ENCODE measurements around the gene FGD5.

The FGD5 gene

GRCh38 chr3:14774431-14774830 lies 44.3 kb upstream of the FGD5 start:
- whole genome bisulfite sequencing = 81% methylated on average over 12 of the region's 12 CpGs
- no peaks in the 10 kb centered on the region for H3K4me1 ChIP-seq (ENCODE audit: control insufficient read depth, insufficient read depth, low read depth, low read length)
- H3K27me3 ChIP-seq (ENCODE audit: control insufficient read depth in 1 of 2, insufficient read depth in 1 of 2, low read length in 2 of 2) = peaks cover 0 to 10% of the 10 kb centered on the region in 2 experiments
- no peak overlapping the region for H2BK12ac ChIP-seq (ENCODE audit: low read length in 2 of 2)
- no peak overlapping the region for H3K4me2 ChIP-seq (ENCODE audit: low read length, poor library complexity, severe bottlenecking)
- no peak overlapping the region for H3K4ac ChIP-seq (ENCODE audit: low read depth in 1 of 2, low read length in 2 of 2)
- no peak overlapping the region for H4K8ac ChIP-seq (ENCODE audit: low read length)
- no peak overlapping the region for H3K23ac ChIP-seq (ENCODE audit: low read length in 2 of 2)
- no peak overlapping the region for H3K4me3 ChIP-seq (ENCODE audit: insufficient read depth in 1 of 2, low read depth in 1 of 2, low read length in 2 of 2)
- no peak overlapping the region for H3K14ac ChIP-seq (ENCODE audit: low read length in 2 of 2)
- H2AK5ac ChIP-seq (ENCODE audit: low read length, severe bottlenecking) = no peak overlapping the region
- no peaks in the 10 kb centered on the region for H3K79me1 ChIP-seq (replicated peaks; ENCODE audit: low read length, poor library complexity, severe bottlenecking)
- H2BK15ac ChIP-seq (ENCODE audit: low read depth, poor library complexity, severe bottlenecking) = no peak overlapping the region
- no peak overlapping the region for H4K91ac ChIP-seq (ENCODE audit: low read length)
- no peak overlapping the region for H3K18ac ChIP-seq (ENCODE audit: low read depth in 1 of 2, low read length in 2 of 2)
- H2BK5ac ChIP-seq (ENCODE audit: low read depth, low read length, poor library complexity, severe bottlenecking) = no peak overlapping the region
- no peak overlapping the region for H3K27ac ChIP-seq (ENCODE audit: low read length, poor library complexity, severe bottlenecking)
- H3K9ac ChIP-seq (ENCODE audit: low read length) = no peak overlapping the region
- DNase-seq = no peak
- no peak overlapping the region for H2BK120ac ChIP-seq (ENCODE audit: low read depth, low read length)
- peaks cover 8% of the 10 kb centered on the region for H3K9me3 ChIP-seq (ENCODE audit: control insufficient read depth, low read length)
- H3K36me3 ChIP-seq (ENCODE audit: control insufficient read depth in 1 of 2, insufficient read depth in 2 of 2, low read depth in 1 of 2, low read length in 2 of 2) = no peaks in the 10 kb centered on the region
- H2AFZ ChIP-seq (ENCODE audit: low read depth, low read length) = no peak overlapping the region

- Histone ChIP-seq H3K9ac (ENCODE audit: low read length) (no peak overlapping the region), H2BK12ac (ENCODE audit: low read length in 2 of 2) (no peak overlapping the region), H3K4ac (ENCODE audit: low read depth in 1 of 2, low read length in 2 of 2) (no peak overlapping the region), H3K23ac (ENCODE audit: low read length in 2 of 2) (no peak overlapping the region), H2BK120ac (ENCODE audit: low read depth, low read length) (no peak overlapping the region), H3K4me2 (ENCODE audit: low read length, poor library complexity, severe bottlenecking) (no peak overlapping the region), H3K4me1 (ENCODE audit: control insufficient read depth, insufficient read depth, low read depth, low read length) (no peaks in the 10 kb centered on the region), H3K9me3 (ENCODE audit: control insufficient read depth, low read length) (peaks cover 13% of the 10 kb centered on the region), H3K36me3 (ENCODE audit: control insufficient read depth in 1 of 2, insufficient read depth in 2 of 2, low read depth in 1 of 2, low read length in 2 of 2) (no peaks in the 10 kb centered on the region), H2BK15ac (ENCODE audit: low read depth, poor library complexity, severe bottlenecking) (no peak overlapping the region), H3K27ac (ENCODE audit: low read length, poor library complexity, severe bottlenecking) (no peak overlapping the region), H2AK5ac (ENCODE audit: low read length, severe bottlenecking) (no peak overlapping the region), H3K14ac (ENCODE audit: low read length in 2 of 2) (no peak overlapping the region), H2BK5ac (ENCODE audit: low read depth, low read length, poor library complexity, severe bottlenecking) (no peak overlapping the region), H3K4me3 (ENCODE audit: insufficient read depth in 1 of 2, low read depth in 1 of 2, low read length in 2 of 2) (no peak overlapping the region), H3K27me3 (ENCODE audit: control insufficient read depth in 1 of 2, insufficient read depth in 1 of 2, low read length in 2 of 2) (peaks cover 0 to 10% of the 10 kb centered on the region in 2 experiments), H2AFZ (ENCODE audit: low read depth, low read length) (no peak overlapping the region), H4K91ac (ENCODE audit: low read length) (no peak overlapping the region), H4K8ac (ENCODE audit: low read length) (no peak overlapping the region), H3K18ac (ENCODE audit: low read depth in 1 of 2, low read length in 2 of 2) (no peak overlapping the region), H3K79me1 (replicated peaks; ENCODE audit: low read length, poor library complexity, severe bottlenecking) (no peaks in the 10 kb centered on the region)
- 95% methylated on average over 6 of the region's 7 CpGs for WGBS
- no peak for DNase-seq
Observed at GRCh38 chr3:14775011-14775410, 43.8 kb upstream of the FGD5 start.

GRCh38 chr3:14775563-14775962 lies 43.2 kb upstream of the FGD5 start:
- H3K36me3 ChIP-seq (ENCODE audit: control insufficient read depth in 1 of 2, insufficient read depth in 2 of 2, low read depth in 1 of 2, low read length in 2 of 2) = no peaks in the 10 kb centered on the region
- H4K91ac ChIP-seq (ENCODE audit: low read length) = no peak overlapping the region
- H3K4me2 ChIP-seq (ENCODE audit: low read length, poor library complexity, severe bottlenecking) = no peak overlapping the region
- H2BK5ac ChIP-seq (ENCODE audit: low read depth, low read length, poor library complexity, severe bottlenecking) = no peak overlapping the region
- no peak overlapping the region for H3K4ac ChIP-seq (ENCODE audit: low read depth in 1 of 2, low read length in 2 of 2)
- DNase-seq = no peak
- no peaks in the 10 kb centered on the region for H3K4me1 ChIP-seq (ENCODE audit: control insufficient read depth, insufficient read depth, low read depth, low read length)
- no peak overlapping the region for H4K8ac ChIP-seq (ENCODE audit: low read length)
- H3K23ac ChIP-seq (ENCODE audit: low read length in 2 of 2) = no peak overlapping the region
- H3K9me3 ChIP-seq (ENCODE audit: control insufficient read depth, low read length) = peaks cover 13% of the 10 kb centered on the region
- no peak overlapping the region for H2AFZ ChIP-seq (ENCODE audit: low read depth, low read length)
- no peaks in the 10 kb centered on the region for H3K79me1 ChIP-seq (replicated peaks; ENCODE audit: low read length, poor library complexity, severe bottlenecking)
- H3K9ac ChIP-seq (ENCODE audit: low read length) = no peak overlapping the region
- H2BK12ac ChIP-seq (ENCODE audit: low read length in 2 of 2) = no peak overlapping the region
- H3K14ac ChIP-seq (ENCODE audit: low read length in 2 of 2) = no peak overlapping the region
- no peak overlapping the region for H3K27ac ChIP-seq (ENCODE audit: low read length, poor library complexity, severe bottlenecking)
- 92% methylated on average over 4 of the region's 4 CpGs for whole genome bisulfite sequencing
- no peak overlapping the region for H2BK120ac ChIP-seq (ENCODE audit: low read depth, low read length)
- no peak overlapping the region for H2BK15ac ChIP-seq (ENCODE audit: low read depth, poor library complexity, severe bottlenecking)
- no peak overlapping the region for H2AK5ac ChIP-seq (ENCODE audit: low read length, severe bottlenecking)
- no peak overlapping the region for H3K4me3 ChIP-seq (ENCODE audit: insufficient read depth in 1 of 2, low read depth in 1 of 2, low read length in 2 of 2)
- H3K18ac ChIP-seq (ENCODE audit: low read depth in 1 of 2, low read length in 2 of 2) = no peak overlapping the region
- peaks cover 0 to 8% of the 10 kb centered on the region in 2 experiments for H3K27me3 ChIP-seq (ENCODE audit: control insufficient read depth in 1 of 2, insufficient read depth in 1 of 2, low read length in 2 of 2)

- Histone ChIP-seq H2AK5ac (ENCODE audit: low read length, severe bottlenecking) (no peak overlapping the region), H3K4ac (ENCODE audit: low read depth in 1 of 2, low read length in 2 of 2) (no peak overlapping the region), H4K8ac (ENCODE audit: low read length) (no peak overlapping the region), H3K36me3 (ENCODE audit: control insufficient read depth in 1 of 2, insufficient read depth in 2 of 2, low read depth in 1 of 2, low read length in 2 of 2) (no peaks in the 10 kb centered on the region), H3K79me1 (replicated peaks; ENCODE audit: low read length, poor library complexity, severe bottlenecking) (no peaks in the 10 kb centered on the region), H2BK120ac (ENCODE audit: low read depth, low read length) (no peak overlapping the region), H3K9me3 (ENCODE audit: control insufficient read depth, low read length) (peaks cover 13% of the 10 kb centered on the region), H2AFZ (ENCODE audit: low read depth, low read length) (no peak overlapping the region), H3K23ac (ENCODE audit: low read length in 2 of 2) (no peak overlapping the region), H3K27me3 (ENCODE audit: control insufficient read depth in 1 of 2, insufficient read depth in 1 of 2, low read length in 2 of 2) (peaks cover 4 to 7% of the 10 kb centered on the region in 2 experiments), H3K4me1 (ENCODE audit: control insufficient read depth, insufficient read depth, low read depth, low read length) (no peaks in the 10 kb centered on the region), H3K27ac (ENCODE audit: low read length, poor library complexity, severe bottlenecking) (no peak overlapping the region), H4K91ac (ENCODE audit: low read length) (no peak overlapping the region), H3K4me3 (ENCODE audit: insufficient read depth in 1 of 2, low read depth in 1 of 2, low read length in 2 of 2) (no peak overlapping the region), H3K4me2 (ENCODE audit: low read length, poor library complexity, severe bottlenecking) (no peak overlapping the region), H2BK12ac (ENCODE audit: low read length in 2 of 2) (no peak overlapping the region), H3K9ac (ENCODE audit: low read length) (no peak overlapping the region), H2BK5ac (ENCODE audit: low read depth, low read length, poor library complexity, severe bottlenecking) (no peak overlapping the region), H3K14ac (ENCODE audit: low read length in 2 of 2) (no peak overlapping the region), H2BK15ac (ENCODE audit: low read depth, poor library complexity, severe bottlenecking) (no peak overlapping the region), H3K18ac (ENCODE audit: low read depth in 1 of 2, low read length in 2 of 2) (no peak overlapping the region)
- no CpG with 5 or more reads among the region's 2 CpGs for WGBS
- no peak for DNase-seq
Observed at GRCh38 chr3:14779069-14779685, 39.6 kb upstream of the FGD5 start.
